Left lobe of liver (tissue), 2 donors: Measurements from ENCODE around the gene PIP4K2B. TPM values are rescaled to one million over a fixed set of nuclear protein-coding genes. Genes with fewer than 3 reads are reported as not detected.

Experiments
- ATAC-seq: fragments of 200-7000 bp; cut with Tn5 transposase; one replicate; pipeline ENCODE4 v1.9.1; 2020; ENCODE audit warnings: mild to moderate bottlenecking, moderate library complexity
- DNase-seq: peaks from one replicate; pipeline ENCODE4 v3.0.0-alpha.2; 2020; ENCODE audit warnings: low spot score
- total RNA-seq: library from RNA; stranded (reverse); gene quantifications from one replicate; pipeline ENCODE4 v1.2.1, GENCODE V29; 2021
- donor health status: DM: no; HTN: no; CAD: no; lungs with moderate emphysema.
- donor health status: DM: no; HTN: yes; CAD: no.

PIP4K2B gene
- total RNA-seq, 1 donor from 2014 or later: 19.8 TPM

- DNase-seq: no peak
- ATAC-seq: no peak
These were observed 19.2 kb downstream of the PIP4K2B start for GRCh38 chr17:38779965-38780752.

GRCh38 chr17:38777641-38778250, 21.6 kb downstream of the PIP4K2B start:
- ATAC-seq (no peak), DNase-seq (no peak)

GRCh38 chr17:38773258-38773657, 26.1 kb downstream of the PIP4K2B start:
- no peak for DNase-seq
- ATAC-seq: no peak

GRCh38 chr17:38768417-38768816, 30.9 kb downstream of the PIP4K2B start:
- no peak for ATAC-seq
- no peak for DNase-seq

GRCh38 chr17:38766341-38766740, 33.0 kb downstream of the PIP4K2B start:
- DNase-seq (no peak), ATAC-seq (no peak)

GRCh38 chr17:38762231-38762630, 37.1 kb downstream of the PIP4K2B start:
- DNase-seq (no peak), ATAC-seq (no peak)

- ATAC-seq (no peak), DNase-seq (no peak)
These were observed 37.7 kb downstream of the PIP4K2B start for GRCh38 chr17:38761612-38762011.

- ATAC-seq (no peak), DNase-seq (no peak)
These were observed 46.3 kb downstream of the PIP4K2B start for GRCh38 chr17:38753071-38753506.

- ATAC-seq: peak; percentile 82
- peak; percentile 99 for DNase-seq
These were observed 46.9 kb downstream of the PIP4K2B start, which contains the start of gene PSMB3 for GRCh38 chr17:38752308-38753070. TSS of gene PSMB3 (plus strand) at chr17:38752741. CDS start at chr17:38752827, 86 bp downstream.

- ATAC-seq (peak; percentile 52), DNase-seq (peak; percentile 84)
These were observed 47.5 kb downstream of the PIP4K2B start for GRCh38 chr17:38751808-38752307.

- ATAC-seq (no peak), DNase-seq (no peak)
These were observed 48.1 kb downstream of the PIP4K2B start for GRCh38 chr17:38751144-38751807.

- DNase-seq (no peak), ATAC-seq (no peak)
These were observed 48.8 kb downstream of the PIP4K2B start for GRCh38 chr17:38750312-38751121.

- ATAC-seq: no peak
These were observed 49.4 kb downstream of the PIP4K2B start for GRCh38 chr17:38750044-38750311.

GRCh38 chr17:38749223-38750043, 49.9 kb downstream of the PIP4K2B start:
- ATAC-seq (peak; percentile 56), DNase-seq (peak; percentile 87)

More at GRCh38 chr17:38750044-38750311, 49.4 kb downstream of the PIP4K2B start:
- peak; percentile 51 for DNase-seq

GRCh38 chr17:38748892-38749222, 50.5 kb downstream of the PIP4K2B start:
- DNase-seq (no peak), ATAC-seq (no peak)

- ATAC-seq (no peak), DNase-seq (peak; percentile 72)
These were observed 51.0 kb downstream of the PIP4K2B start, which contains the start of gene PCGF2 for GRCh38 chr17:38748149-38748891. TSS of gene PCGF2 (minus strand) at chr17:38748336. CDS start at chr17:38740402, 7,934 bp downstream.

- DNase-seq (no peak), ATAC-seq (no peak)
These were observed 51.8 kb downstream of the PIP4K2B start for GRCh38 chr17:38747463-38748148.
